Astrocyte of the cerebellum (primary cell): Measurements from ENCODE around the gene KRTAP10-5.

Source experiments
- DNase-seq: peaks from one replicate; pipeline ENCODE4 v3.0.0-alpha.2; 2011; ENCODE audit warnings: low read depth
- H3K4me3 ChIP-seq: 2 replicates; pipeline ENCODE4 v1.5.1; 2011; ENCODE audit warnings: mild to moderate bottlenecking, low read depth, low read length, moderate library complexity
- CTCF ChIP-seq: IDR thresholded peaks from 2 replicates; pipeline ENCODE4 v1.5.1; 2012; ENCODE audit warnings: low read length, low read depth, moderate library complexity, mild to moderate bottlenecking; ENCODE audit errors: missing control alignments
- in situ Hi-C: cut with HindIII; loops from 2 replicates; pipeline ENCODE4 v1.10.0; 2017; ENCODE audit warnings: low sequenced_read_pairs

Gene KRTAP10-5

GRCh38 chr21:44599264-44600029, 19.0 kb upstream of the KRTAP10-5 start:
- DNase-seq = no peak
- in situ Hi-C loops = no loop called here
- no peak for TF ChIP-seq CTCF
- no peak overlapping the region for H3K4me3 ChIP-seq

- no peak for DNase-seq
- in situ Hi-C loops = no loop called here
- no peak for TF ChIP-seq CTCF
- H3K4me3 ChIP-seq = no peak overlapping the region
Measured at GRCh38 chr21:44598061-44598460, 17.7 kb upstream of the KRTAP10-5 start.

- H3K4me3 ChIP-seq = no peak overlapping the region
- TF ChIP-seq CTCF = no peak
- DNase-seq = no peak
- in situ Hi-C loops = no loop called here
Measured at GRCh38 chr21:44596068-44596725, 15.8 kb upstream of the KRTAP10-5 start.

GRCh38 chr21:44595524-44595923, 15.1 kb upstream of the KRTAP10-5 start:
- in situ Hi-C loops = no loop called here
- no peak overlapping the region for H3K4me3 ChIP-seq
- TF ChIP-seq CTCF = no peak
- DNase-seq = no peak

GRCh38 chr21:44594406-44594916, 14.1 kb upstream of the KRTAP10-5 start:
- DNase-seq = no peak
- no peak overlapping the region for H3K4me3 ChIP-seq
- TF ChIP-seq CTCF = no peak
- in situ Hi-C loops = no loop called here

GRCh38 chr21:44593598-44594405, 13.4 kb upstream of the KRTAP10-5 start:
- TF ChIP-seq CTCF = no peak
- in situ Hi-C loops = no loop called here
- DNase-seq = no peak

More at GRCh38 chr21:44593598-44594405, 13.4 kb upstream of the KRTAP10-5 start:
- H3K4me3 ChIP-seq = no peak overlapping the region
